HG02759 (cell line): ENCODE measurements around the gene BICC1.

ENCODE experiments used
- ATAC-seq: cut with Tn5 transposase; IDR thresholded peaks from one replicate; pipeline ENCODE4 v1.9.1; 2021; ENCODE audit warnings: mild to moderate bottlenecking, moderate library complexity; ENCODE audit not compliant: unreplicated experiment

The BICC1 gene

DNA sequence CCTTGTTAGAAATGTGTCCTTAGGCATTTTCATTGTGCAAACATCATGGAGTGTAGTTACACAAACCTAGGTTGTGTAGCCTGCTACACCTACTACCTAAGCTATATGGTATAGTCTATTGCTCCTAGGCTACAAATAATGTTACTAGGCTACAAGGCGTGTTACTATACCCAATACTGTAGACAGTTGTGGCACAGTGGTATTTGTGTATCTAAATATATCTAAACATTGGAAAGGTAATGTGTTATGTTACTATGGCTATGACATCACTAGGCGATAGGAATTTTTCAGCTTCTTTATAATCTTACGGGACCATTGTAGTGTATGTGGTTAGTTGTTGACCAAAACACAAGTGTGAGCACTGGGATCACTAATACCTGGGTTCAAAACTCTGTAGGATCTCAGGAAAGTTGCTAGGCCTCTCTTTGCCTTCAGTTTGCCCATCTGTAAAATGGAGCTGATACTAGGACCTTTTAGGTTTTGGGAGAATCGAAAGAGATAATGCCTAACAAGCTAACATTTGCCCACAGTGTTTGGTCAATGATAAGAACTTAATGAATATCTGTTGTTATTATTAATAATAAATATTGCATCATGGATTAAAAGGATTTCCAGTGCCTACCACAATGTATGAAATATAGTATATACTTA is 2.7 kb downstream of the BICC1 start:
- ATAC-seq: no peak

DNA sequence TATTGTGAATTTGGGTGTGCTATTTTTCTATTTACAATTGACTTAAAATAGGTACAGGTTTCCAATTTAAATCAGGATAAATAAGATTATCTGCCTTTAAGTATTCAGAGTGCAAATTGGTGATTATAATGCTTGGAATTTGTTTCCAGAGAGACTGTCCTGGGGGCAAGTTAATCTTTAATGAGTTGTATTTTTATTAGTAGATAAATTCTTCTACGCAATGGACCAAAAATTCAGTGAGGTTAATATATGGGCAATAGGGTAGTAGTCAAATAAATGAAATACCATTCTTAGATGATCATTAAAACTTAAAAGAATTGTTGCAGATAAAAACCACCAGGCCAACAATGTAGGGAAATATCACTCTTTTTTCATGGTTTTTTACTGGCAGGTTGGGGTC is 3.4 kb downstream of the BICC1 start:
- ATAC-seq: no peak

DNA sequence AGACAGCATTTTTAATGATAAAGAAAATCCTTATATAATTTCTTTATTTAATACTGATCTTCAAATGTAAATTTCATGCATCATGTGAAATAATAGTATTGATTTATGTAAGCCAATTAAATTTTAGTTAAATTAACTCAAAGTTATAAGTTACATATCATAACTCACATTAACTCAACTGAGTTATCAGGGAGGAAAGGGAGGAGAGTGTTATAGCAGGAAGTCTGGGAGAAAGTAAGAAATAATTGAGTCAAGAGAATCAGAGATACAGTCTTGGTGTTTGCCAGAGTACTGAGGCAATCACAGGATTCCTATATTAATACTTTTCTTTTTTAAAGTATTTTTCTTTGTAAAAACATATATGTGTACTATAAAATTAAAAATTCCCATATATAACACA is 4.0 kb downstream of the BICC1 start:
- no peak for ATAC-seq

DNA sequence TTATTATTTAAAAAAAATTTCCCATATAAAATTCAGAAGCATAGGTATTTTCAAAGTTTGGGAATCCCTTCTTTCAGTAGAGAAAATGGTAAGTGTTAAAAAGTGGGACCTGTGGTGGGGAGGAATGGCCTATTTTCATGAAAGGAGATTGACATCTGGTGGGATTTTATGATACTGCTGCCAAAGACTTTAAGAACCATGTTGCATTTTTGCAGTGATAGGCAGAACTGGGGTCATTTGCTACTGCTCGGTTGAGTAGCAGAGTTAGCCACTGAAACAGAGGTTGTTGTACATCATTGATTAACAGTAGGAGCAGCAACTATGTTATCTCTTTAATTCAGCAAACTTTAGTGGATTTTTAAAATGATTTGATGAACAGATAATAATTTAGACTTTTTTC is 4.4 kb downstream of the BICC1 start:
- ATAC-seq: no peak

DNA sequence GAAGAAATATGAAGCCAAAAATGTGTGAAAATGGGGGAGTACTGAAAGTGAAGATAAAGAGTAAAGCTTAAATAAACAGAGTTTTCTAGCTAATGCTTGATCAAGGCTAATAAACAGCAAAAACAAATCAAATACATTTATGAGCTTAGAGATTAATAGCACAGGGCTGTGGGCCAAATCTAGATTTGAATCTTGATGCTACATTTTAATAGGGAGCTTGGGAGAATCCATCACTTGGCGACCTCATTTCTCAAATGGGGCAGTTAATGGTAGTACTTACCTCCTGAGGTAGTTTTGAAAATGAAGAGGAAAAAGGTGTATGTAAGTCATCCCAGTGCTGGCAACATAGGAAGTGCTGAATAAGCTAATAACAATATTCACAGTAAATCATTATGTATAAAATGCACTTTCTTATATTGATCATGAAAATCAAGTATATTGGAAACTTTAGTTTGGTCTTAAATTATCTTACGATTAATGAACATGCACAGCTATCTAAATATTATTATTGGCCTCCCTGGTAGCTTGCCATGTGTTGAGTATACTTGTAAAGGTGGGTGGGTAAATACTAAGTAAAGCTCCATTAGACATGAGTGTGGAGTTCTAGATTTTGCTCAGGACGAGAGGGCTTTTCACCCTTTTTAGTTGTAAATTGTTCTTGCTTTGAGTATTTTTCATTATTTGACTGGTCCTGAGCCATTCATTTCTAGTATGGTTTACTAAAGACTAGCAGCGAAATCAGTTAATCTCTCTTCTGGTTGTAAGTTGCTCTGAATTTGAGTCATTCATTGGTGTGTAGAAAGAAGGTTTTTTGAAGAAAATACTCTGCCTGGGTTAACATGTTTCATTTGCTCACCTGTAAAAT is 5.1 kb downstream of the BICC1 start:
- ATAC-seq: no peak

DNA sequence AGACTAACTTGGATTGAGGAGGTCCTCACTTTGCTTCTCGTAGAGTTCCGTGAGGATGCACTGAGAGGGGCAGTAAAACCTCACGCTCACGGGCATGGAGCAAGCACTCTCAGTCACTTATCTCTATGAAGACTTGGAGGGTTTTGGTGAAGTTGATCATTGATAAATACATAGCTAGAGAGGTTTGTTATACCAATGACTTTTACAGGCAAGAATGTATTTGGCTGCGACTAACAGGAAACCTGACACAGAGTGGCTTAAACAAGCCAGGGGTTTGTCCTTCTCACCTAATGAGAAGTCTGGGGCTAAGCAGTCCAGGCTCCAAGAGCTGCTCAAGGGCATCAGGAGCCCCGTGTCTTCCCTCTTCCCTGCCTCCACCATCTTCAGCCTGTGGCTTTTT is 6.1 kb downstream of the BICC1 start:
- ATAC-seq: no peak

DNA sequence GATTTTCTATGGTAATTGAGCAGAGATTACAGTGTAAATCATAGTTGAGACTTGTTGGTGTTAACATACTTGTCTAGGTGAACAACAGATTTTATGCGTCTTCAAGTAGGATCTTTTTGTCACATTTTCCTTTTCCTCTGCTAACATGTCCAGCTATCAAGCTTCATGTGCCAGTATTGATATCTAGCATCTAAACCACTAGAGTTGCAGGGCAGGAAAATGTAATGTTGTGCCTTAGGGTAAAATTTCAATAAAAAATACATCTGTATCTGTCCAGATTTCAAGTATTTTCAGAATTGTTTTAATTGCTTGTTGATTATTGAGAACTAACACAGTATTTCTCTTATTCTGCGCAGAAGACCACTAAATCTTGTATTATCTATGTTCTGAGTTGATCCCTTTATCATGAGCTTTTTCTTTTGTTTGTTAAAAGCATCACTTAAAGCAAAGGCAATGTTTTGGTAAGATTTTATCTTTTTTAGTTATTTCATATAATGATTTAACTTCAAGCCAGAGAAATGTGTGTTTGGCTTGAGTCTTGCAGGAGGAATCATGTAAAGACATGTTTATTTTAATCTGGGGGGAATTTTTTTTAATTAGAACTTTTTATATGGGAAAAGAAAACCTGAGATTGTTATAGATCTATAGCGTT is 16.5 kb downstream of the BICC1 start:
- no peak for ATAC-seq

DNA sequence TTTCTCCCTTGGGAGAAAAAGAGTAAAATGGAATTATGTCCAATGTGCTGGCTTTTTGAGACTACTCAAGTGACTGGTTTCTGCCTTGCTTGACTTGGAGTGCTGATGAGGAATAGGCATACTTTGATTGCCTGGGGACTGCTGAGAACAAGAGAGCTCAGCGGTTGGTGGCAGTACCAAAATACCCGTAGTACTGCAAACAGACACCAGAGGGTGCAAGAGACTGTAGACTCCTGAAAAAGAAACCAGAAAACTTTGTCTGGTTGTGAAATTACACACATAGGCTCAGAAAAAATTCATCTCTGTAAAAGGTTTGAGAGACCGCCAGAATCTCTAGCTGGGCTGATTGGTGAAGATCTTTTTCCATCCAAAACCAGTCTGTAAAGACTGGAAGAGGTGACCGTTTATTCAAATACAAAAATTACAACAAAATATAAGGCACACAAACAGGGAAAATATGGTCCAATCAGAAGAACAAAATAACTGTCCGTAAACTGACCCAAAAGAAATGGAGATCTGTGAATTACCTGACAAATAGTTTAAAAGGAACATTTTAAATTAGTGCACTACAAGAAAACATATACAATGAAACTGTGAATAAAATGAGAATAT is 18.5 kb downstream of the BICC1 start:
- peak; percentile 98 for ATAC-seq

DNA sequence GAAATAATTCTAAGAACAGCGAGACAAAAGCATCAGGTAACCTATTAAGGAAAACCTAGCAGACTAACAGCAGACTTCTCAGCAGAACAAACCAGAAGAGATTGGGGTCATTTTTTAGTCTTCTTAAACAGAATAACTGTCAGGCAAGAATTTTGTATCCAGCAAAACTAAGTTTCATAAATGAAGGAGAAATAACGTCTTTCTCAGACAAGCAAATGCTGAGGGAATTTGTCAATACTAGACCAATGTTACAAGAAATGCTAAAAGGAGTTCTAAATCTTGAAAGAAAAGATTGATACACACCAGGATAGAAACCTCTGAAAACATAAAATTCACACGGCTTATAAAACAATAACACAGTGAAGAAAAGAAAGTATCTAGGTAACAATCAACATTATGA is 22.6 kb downstream of the BICC1 start:
- ATAC-seq: no peak

DNA sequence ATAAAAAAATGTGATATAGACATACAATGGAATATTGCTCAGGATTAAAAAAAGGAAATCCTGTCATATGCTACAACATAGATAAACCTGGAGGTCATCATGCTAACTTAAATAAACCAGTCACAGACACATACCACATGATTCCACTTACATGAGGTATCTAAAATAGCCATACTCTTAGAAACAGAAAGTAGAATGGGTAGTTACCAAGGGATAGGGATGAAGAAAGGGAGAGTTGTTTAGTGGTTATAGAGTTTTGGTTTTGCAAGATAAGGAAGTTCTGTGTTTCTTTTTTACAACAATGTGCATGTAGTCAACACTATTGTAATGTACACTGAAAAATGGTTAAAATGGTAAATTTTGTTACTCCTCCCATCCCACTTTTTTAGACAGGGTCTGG is 30.5 kb downstream of the BICC1 start:
- ATAC-seq: no peak

DNA sequence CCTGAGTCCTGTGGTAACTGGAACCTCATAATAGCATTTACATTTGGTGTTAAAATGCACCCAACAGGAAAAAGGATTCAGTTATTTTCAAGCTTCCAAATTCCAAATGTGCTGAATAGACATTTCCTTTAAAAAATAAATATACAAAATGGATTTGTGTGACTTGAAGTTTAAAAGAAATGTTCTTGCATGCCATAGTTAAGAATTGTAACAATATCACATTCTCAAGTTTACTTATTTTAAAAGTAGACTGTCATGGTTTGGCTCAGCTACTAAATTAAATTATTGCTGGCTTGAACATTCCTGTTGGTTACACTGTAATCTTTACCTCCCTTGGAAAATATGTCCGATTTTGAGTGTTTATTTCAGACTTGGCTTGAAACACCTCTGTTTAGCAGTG is 31.5 kb downstream of the BICC1 start:
- no peak for ATAC-seq

DNA sequence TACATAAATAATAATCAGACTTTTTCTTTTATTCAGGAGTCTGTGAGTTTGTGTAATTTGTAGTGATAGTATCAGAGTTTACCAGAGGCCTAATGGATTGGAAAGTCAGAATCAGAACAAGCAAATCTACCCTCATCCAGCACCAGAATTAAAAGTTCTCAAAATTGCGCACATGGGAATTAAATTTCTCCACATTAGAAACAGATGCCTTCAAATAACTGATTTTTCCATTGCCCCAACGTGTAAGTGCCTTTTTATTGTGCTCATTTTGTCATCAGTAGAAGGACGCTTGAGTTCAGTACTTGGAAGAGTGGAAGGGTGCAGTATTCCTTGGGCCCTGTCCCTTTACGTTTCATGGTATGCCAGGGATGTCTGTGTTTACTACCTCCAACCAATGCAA is 32.8 kb downstream of the BICC1 start:
- ATAC-seq: no peak

DNA sequence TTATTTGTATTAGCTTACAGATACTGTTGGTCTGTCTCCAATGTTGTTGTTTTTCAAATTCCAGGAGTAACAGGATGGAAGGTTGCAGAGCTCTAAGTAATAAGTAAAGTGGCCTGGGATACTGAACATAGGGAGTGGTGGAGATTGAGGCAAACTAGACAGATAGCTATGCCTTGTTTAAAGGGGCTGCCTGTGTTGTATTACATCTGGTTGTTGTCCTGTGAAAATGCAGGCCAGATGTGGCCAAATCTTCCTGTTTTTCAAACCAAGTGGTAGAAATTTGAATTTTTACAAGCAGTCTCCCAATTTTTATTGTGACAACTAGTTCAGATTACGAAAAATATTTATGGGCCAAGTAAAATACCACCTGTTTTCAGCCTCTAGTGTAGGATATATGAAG is 33.5 kb downstream of the BICC1 start:
- ATAC-seq: no peak

DNA sequence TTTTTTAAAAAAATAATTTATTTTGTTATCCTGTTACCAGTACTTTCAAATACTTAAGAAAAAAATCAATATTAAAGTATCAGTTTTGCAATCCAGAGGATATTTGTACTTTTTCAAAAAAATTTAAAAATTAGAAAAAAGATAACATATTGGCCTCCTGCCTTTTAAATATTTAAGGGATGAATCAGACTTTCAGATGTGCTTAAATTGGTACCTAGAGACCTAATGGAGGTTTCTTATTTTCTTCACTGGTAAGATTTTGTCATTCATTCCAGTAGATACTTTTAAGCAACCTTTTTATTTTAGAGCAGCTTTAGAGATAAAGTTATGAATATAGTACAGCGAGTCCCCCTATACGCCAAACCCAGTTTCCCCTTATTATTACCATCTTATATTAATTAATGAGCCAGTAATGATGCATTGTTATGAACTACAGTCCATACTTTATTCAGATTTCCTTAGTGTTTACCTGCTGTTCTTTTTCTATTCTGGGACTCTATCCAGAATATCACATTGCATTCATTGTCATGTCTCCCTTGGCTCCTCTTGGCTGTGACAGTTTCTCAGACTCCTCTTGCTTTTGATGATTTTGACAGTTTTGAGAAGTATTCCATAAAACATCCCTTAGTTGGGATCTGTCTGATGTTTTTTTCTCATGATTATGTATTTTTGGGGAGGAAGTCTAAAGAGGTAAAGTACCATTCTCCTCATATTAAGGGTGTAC is 34.2 kb downstream of the BICC1 start:
- no peak for ATAC-seq

DNA sequence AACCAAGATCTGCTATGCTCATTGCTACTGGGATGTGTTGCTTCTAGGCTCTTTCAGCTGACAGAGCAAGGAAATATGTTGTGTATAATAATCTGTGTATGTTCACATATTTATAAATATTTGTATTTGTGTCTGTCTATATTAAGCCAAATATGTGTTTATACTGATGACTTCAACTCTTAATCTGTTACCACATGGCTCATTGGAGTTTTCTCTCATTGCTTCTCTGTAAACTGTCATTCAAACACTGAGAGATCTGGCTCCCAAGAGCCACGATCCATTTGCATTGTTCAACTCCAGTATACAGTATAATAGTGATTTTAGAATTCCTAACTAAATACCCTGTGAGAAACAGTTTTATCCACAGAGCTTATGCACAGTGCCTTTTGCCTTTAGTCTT is 35.3 kb downstream of the BICC1 start:
- no peak for ATAC-seq

DNA sequence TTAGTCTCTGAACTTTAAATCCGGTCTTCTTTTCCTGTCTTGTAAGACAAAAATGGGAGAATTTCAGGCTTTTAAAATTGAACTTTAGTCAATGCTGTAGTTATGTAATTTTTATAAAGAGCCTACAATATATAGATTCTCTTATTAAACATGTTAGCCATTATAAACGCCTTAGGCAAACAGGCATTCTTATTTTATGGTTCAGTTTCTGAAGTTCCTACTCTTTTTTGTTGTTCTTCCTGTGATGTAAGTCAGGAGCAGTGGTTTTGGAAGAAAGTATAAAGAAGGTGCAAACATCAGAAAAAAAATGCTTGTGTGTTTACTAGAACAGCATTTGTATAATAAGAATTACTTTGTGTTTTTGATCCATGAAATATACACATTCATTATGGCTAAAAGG is 41.6 kb downstream of the BICC1 start:
- ATAC-seq: no peak

DNA sequence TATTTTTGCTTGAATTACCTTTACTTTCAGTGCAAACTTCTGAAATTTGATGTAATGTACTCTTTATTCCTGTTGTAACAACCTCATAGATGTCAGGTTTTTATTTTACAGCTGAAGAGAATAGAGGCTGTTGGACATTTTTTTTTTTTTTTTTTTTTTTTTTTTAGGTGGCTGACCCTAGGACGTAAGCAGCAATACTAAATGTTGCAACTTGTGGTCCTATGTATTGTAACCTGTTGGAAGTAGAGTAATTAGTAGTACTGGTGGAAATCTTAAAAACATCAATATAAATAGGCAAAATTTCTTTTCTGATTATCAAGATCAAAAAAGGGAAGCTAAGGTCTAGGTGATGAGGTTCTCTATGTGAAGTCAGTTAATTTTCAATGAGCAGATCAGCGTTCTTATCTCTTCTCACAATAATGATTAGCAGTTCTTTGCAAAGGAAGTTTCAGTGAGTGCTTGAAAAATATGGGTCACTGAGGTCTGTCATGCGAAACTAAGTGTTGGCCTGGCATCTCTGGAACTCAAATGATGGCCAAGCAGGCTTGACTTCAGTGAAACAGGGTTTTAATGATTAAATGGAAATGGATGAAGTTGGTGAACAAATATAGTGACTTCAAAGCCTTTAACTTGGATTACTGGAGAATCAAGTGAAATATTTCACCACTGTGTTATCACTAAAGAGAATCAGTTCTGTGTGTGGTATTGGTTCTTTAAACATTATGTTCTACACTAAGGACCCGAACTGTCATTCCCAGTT is 42.7 kb downstream of the BICC1 start:
- ATAC-seq: no peak

DNA sequence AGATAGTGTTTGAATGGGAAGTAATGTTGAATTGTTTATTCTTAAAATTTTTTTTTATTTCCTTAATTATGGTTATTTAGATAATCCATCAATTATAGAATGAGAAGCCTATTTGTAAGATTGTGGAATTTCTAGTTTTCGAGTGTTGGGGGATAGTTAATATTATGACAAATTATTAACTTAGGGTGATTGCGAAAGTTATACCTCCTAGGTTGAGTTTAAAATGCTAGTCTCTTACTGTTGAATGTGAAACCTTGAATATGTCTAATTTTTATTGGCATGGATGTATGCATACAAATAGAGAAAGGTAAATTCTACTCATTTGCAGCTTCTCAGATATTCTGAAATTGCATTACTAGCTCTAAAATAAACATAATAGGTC is 43.2 kb downstream of the BICC1 start:
- ATAC-seq: no peak

DNA sequence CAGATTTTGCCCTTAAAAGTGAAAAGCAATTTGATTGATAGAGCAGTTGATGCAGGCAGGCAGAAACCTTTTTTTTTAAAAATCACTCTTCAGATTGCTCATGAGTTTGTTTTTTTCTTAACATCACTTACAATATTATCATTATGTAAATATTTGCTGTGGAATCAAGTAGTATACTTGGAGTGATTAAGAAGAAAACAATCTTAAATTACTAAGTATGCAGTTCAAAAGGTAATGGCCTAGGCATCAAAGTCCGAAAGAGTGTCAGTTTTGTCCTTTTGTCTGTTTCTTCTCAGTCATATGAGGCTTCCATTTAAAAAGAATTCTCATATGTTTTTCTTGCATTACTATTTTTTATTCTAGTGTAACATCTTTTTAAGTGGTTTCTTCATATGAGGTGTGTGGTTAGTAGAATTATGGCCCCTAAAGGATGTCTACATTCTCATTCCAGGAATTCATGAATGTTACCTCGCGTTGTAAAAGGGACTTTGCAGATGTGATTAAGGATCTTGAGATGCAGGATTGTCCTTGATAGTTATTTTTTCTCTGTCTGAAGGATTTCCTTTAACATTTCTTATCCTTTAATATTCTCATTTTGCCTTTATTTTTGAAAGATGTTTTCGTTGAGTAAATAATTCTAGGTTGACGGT is 44.0 kb downstream of the BICC1 start:
- ATAC-seq: no peak

DNA sequence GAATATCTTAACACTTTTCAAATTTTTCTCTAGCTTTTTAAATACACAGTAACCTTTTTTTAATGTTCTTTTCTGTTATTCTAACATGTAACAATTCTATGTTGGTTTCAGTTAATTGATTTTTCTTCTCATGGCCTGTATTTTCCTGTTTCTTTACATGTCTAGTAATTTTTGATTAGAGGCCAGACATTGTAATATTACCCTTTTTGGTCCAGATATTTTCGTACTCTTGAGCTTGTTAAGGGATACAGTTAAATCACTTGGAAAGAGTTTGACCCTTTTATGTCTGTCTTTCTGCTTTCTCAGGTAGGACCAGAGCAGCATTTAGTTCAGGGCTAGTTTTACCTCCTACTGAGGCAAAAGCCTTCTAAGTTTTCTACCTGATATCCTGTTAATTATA is 45.0 kb downstream of the BICC1 start:
- ATAC-seq: no peak
